Endodermal cell (in vitro differentiated cells): ENCODE measurements around the gene MAP4K4. TPM values are rescaled to one million over a fixed set of nuclear protein-coding genes. Genes with fewer than 3 reads are reported as not detected.

Source experiments
- DNase-seq: peaks from one replicate; pipeline ENCODE4 v3.0.0-alpha.2; 2017
- H3K27ac ChIP-seq: 2 replicates; pipeline ENCODE4 v1.5.1; 2013; ENCODE audit warnings: mild to moderate bottlenecking, low read depth, low read length, moderate library complexity
- H3K27me3 ChIP-seq: 2 replicates; pipeline ENCODE4 v1.6.1; 2013; ENCODE audit warnings: mild to moderate bottlenecking, low read length, moderate library complexity; ENCODE audit not compliant: insufficient read depth, control insufficient read depth, poor library complexity, severe bottlenecking
- H3K36me3 ChIP-seq: 2 replicates; pipeline ENCODE4 v1.7.0; 2013; ENCODE audit warnings: mild to moderate bottlenecking, low read length, moderate library complexity; ENCODE audit not compliant: control insufficient read depth, insufficient read depth
- H3K4me1 ChIP-seq: one replicate; pipeline ENCODE4 v1.7.0; 2013; ENCODE audit warnings: low read length; ENCODE audit not compliant: control insufficient read depth, insufficient read depth
- H3K4me3 ChIP-seq: 2 replicates; pipeline ENCODE4 v1.5.1; 2013; ENCODE audit warnings: mild to moderate bottlenecking, low read length, moderate library complexity
- H3K9ac ChIP-seq: 2 replicates; pipeline ENCODE4 v1.6.1; 2013; ENCODE audit warnings: mild to moderate bottlenecking, low read length, moderate library complexity; ENCODE audit not compliant: poor library complexity, severe bottlenecking; ENCODE audit errors: extremely low read depth
- H3K9me3 ChIP-seq: 2 replicates; pipeline ENCODE4 v1.6.1; 2013; ENCODE audit warnings: mild to moderate bottlenecking, low read length, moderate library complexity; ENCODE audit not compliant: control insufficient read depth
- H3K27ac Mint-ChIP-seq: 2 replicates; pipeline ENCODE4 v1.8.0; 2020; ENCODE audit warnings: mixed read lengths
- H3K27me3 Mint-ChIP-seq: 2 replicates; pipeline ENCODE4 v1.8.0; 2021; ENCODE audit warnings: mild to moderate bottlenecking, mixed read lengths; ENCODE audit not compliant: insufficient read depth
- H3K36me3 Mint-ChIP-seq: 2 replicates; pipeline ENCODE4 v1.8.0; 2020; ENCODE audit warnings: low read depth, mixed read lengths
- H3K4me1 Mint-ChIP-seq: 2 replicates; pipeline ENCODE4 v1.8.0; 2020; ENCODE audit warnings: mixed read lengths
- H3K4me3 Mint-ChIP-seq: 2 replicates; pipeline ENCODE4 v1.8.0; 2020; ENCODE audit warnings: mild to moderate bottlenecking, moderate library complexity, mixed read lengths
- H3K9me3 Mint-ChIP-seq: 2 replicates; pipeline ENCODE4 v1.8.0; 2020; ENCODE audit warnings: mild to moderate bottlenecking, mixed read lengths
- CTCF ChIP-seq: fragments of 200-600 bp; sonication (generic); conservative IDR thresholded peaks from 2 replicates; pipeline ENCODE4 v1.5.0; 2021; ENCODE audit warnings: antibody characterized with exemption, mild to moderate bottlenecking
- WGBS, 2 experiments: methylation state at CpG; one replicate each; pipeline versions ENCODE4 v1.1.5 to v1.1.7; 2013; ENCODE audit warnings: missing lambda C conversion rate in 2 of 2, mixed read lengths in 1 of 2; ENCODE audit not compliant: insufficient coverage in 1 of 2, insufficient read length in 1 of 2; 5-methylcytosine and 5-hydroxymethylcytosine counted together
- total RNA-seq, 2 donors: library from RNA; stranded (reverse); fragmentation: NEBNext Ultra II Directional in 1 of 2; extraction: Animal tissue kit (Norgen Biotek cat#: 25700) in 1 of 2; gene quantifications; 2 replicates in 1 of 2; 3 replicates in 1 of 2; pipeline ENCODE4 v1.2.1, GENCODE V29; 2021

MAP4K4 gene
- total RNA-seq, 2 donors from 2014 or later: 130 to 142 TPM

- H3K4me3 Mint-ChIP-seq: no peak overlapping the region
- no peaks in the 10 kb centered on the region for H3K9me3 ChIP-seq
- H3K27me3 ChIP-seq: no peaks in the 10 kb centered on the region
- 82 to 91% methylated on average over 2 to 4 of the region's 4 CpGs for WGBS, 2 experiments
- no peak for TF ChIP-seq CTCF
- peaks cover 10% of the 10 kb centered on the region for H3K4me1 ChIP-seq
- H3K4me3 ChIP-seq: no peak overlapping the region
- no peak overlapping the region for H3K9ac ChIP-seq
- H3K36me3 ChIP-seq: peaks cover 13% of the 10 kb centered on the region
- H3K27ac Mint-ChIP-seq: no peak overlapping the region
- H3K4me1 Mint-ChIP-seq: peaks cover 51% of the 10 kb centered on the region
- no peaks in the 10 kb centered on the region for H3K27me3 Mint-ChIP-seq
- no peak overlapping the region for H3K27ac ChIP-seq
- DNase-seq: no peak
- H3K9me3 Mint-ChIP-seq: no peaks in the 10 kb centered on the region
- no peaks in the 10 kb centered on the region for H3K36me3 Mint-ChIP-seq
Observed at GRCh38 chr2:101820519-101820918, 123.0 kb downstream of the MAP4K4 start.

- 95 to 97% methylated on average over 3 of the region's 3 CpGs for WGBS, 2 experiments
- H3K27ac Mint-ChIP-seq: no peak overlapping the region
- no peak overlapping the region for H3K4me3 Mint-ChIP-seq
- no peak for TF ChIP-seq CTCF
- Histone ChIP-seq H3K36me3 (peaks cover 18% of the 10 kb centered on the region), H3K9ac (no peak overlapping the region), H3K27me3 (no peaks in the 10 kb centered on the region), H3K4me1 (peaks cover 10% of the 10 kb centered on the region), H3K9me3 (no peaks in the 10 kb centered on the region), H3K4me3 (no peak overlapping the region), H3K27ac (no peak overlapping the region)
- H3K4me1 Mint-ChIP-seq: peaks cover 44% of the 10 kb centered on the region
- no peak for DNase-seq
- no peaks in the 10 kb centered on the region for H3K9me3 Mint-ChIP-seq
- no peaks in the 10 kb centered on the region for H3K27me3 Mint-ChIP-seq
- peaks cover 3% of the 10 kb centered on the region for H3K36me3 Mint-ChIP-seq
Observed at GRCh38 chr2:101821059-101821805, 123.7 kb downstream of the MAP4K4 start.

- Mint-ChIP-seq H3K27me3 (no peaks in the 10 kb centered on the region), H3K4me1 (peaks cover 39% of the 10 kb centered on the region), H3K36me3 (peaks cover 7% of the 10 kb centered on the region), H3K9me3 (no peaks in the 10 kb centered on the region), H3K4me3 (no peak overlapping the region), H3K27ac (no peak overlapping the region)
- H3K27ac ChIP-seq: no peak overlapping the region
- no peak for DNase-seq
- no peak overlapping the region for H3K4me3 ChIP-seq
- 83 to 91% methylated on average over 1 to 6 of the region's 6 CpGs for WGBS, 2 experiments
- H3K4me1 ChIP-seq: peaks cover 10% of the 10 kb centered on the region
- peaks cover 26% of the 10 kb centered on the region for H3K36me3 ChIP-seq
- H3K27me3 ChIP-seq: no peaks in the 10 kb centered on the region
- H3K9me3 ChIP-seq: no peaks in the 10 kb centered on the region
- TF ChIP-seq CTCF: no peak
- no peak overlapping the region for H3K9ac ChIP-seq
Observed at GRCh38 chr2:101821828-101822458, 124.4 kb downstream of the MAP4K4 start.
